Endothelial cell of umbilical vein (primary cell): ENCODE data around the gene AOC2.

ENCODE experiments used
- CTCF ChIP-seq, 2 donors: IDR thresholded peaks; 1 replicate in 1 of 2; 2 replicates in 1 of 2; pipeline ENCODE4 v1.5.1; 2011; ENCODE audit warnings: low read length in 2 of 2, mild to moderate bottlenecking in 2 of 2, moderate library complexity in 2 of 2, control low read depth in 1 of 2, inconsistent platforms in 1 of 2, low read depth in 1 of 2; ENCODE audit not compliant: insufficient read depth in 1 of 2; ENCODE audit errors: extremely low read depth in 1 of 2
- EZH2 ChIP-seq: IDR thresholded peaks from 2 replicates; pipeline ENCODE4 v1.6.1; 2012; ENCODE audit warnings: borderline replicate concordance, low read depth, mild to moderate bottlenecking, moderate library complexity, low read length, inconsistent platforms; ENCODE audit not compliant: severe bottlenecking
- FOS ChIP-seq: IDR thresholded peaks from 2 replicates; pipeline ENCODE4 v1.6.1; 2011; ENCODE audit warnings: mild to moderate bottlenecking, low read length, moderate library complexity, borderline replicate concordance; ENCODE audit not compliant: insufficient read depth
- GATA2 ChIP-seq: IDR thresholded peaks from 2 replicates; pipeline ENCODE4 v1.7.0; 2011; ENCODE audit warnings: low read depth, mild to moderate bottlenecking, moderate library complexity, mixed read lengths, low read length; ENCODE audit not compliant: insufficient read length, insufficient read depth
- JUN ChIP-seq: IDR thresholded peaks from 2 replicates; pipeline ENCODE4 v1.6.1; 2011; ENCODE audit warnings: borderline replicate concordance, low read depth; ENCODE audit not compliant: insufficient read length, insufficient read depth
- MAX ChIP-seq: IDR thresholded peaks from 2 replicates; pipeline ENCODE4 v1.6.1; 2011; ENCODE audit not compliant: insufficient read depth, insufficient read length
- MYC ChIP-seq: IDR thresholded peaks from one replicate; pipeline ENCODE4 v1.6.1; 2011; ENCODE audit warnings: mild to moderate bottlenecking, low read depth, low read length
- POLR2A ChIP-seq: IDR thresholded peaks from 2 replicates; pipeline ENCODE4 v1.6.1; 2012; ENCODE audit warnings: low read depth, mild to moderate bottlenecking, control low read depth, low read length
- POLR2AphosphoS5 ChIP-seq: IDR thresholded peaks from 2 replicates; pipeline ENCODE4 v1.6.1; 2012; ENCODE audit warnings: low read depth, mild to moderate bottlenecking, control low read depth, low read length, moderate library complexity; ENCODE audit not compliant: insufficient read depth

GRCh38 chr17:42873315-42873714, 28.9 kb downstream of the AOC2 start:
- no peak for TF ChIP-seq CTCF (IDR thresholded peaks at IDR 0.05; ENCODE audit: extremely low read depth in 1 of 2, insufficient read depth in 1 of 2, low read depth in 1 of 2, low read length in 2 of 2)
- TF ChIP-seq EZH2: no peak
- no peak for TF ChIP-seq JUN
- no peak for TF ChIP-seq FOS
- no peak for TF ChIP-seq POLR2A
- TF ChIP-seq MYC: no peak
- no peak for TF ChIP-seq POLR2AphosphoS5
- no peak for TF ChIP-seq MAX
- no peak for TF ChIP-seq GATA2
